GM18505 (cell line): ENCODE measurements around the gene ZIC2.

Experiments used
- ATAC-seq: cut with Tn5 transposase; IDR thresholded peaks from one replicate; pipeline ENCODE4 v1.9.1; 2021; ENCODE audit not compliant: unreplicated experiment
- POLR2A ChIP-seq: IDR thresholded peaks from 4 replicates; pipeline ENCODE4 v1.6.1; 2011; ENCODE audit warnings: borderline replicate concordance; ENCODE audit not compliant: insufficient read depth, insufficient read length; ENCODE audit errors: extremely low read depth

The ZIC2 gene

DNA sequence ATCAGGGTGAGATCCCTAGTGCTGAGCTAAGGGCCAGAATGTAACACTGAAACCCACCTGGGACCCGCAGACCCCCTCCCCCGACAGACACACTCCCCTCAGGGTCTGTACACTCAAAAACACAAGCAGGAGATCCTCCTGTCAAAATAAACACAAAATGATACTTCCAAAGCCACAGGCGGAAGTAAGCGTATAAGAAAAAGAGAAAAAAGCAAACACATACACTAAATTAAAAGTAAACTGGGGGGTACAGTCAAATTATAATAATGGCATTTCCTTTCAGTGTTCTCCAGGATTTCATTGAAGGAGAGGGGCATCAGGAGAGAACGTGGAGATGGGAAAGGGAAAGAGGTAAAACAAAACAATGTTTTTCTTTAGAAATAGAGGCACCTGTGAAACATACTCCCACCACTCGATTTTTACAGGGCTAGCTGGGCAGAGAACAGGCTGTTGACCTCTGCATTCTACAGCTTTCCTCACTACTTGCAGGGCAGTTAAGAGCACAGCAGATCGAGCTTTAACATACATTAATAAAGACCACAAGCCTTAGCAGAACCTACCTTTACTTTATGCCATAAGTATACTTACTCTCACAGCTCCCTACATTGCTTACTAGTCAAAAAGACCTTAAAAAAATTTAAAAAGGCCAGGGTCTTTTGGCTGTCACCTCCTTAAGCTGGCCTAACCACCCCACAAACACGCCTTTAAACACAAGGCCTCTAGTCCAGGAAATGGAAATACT lies 15.3 kb upstream of the ZIC2 start:
- ATAC-seq = no peak

DNA sequence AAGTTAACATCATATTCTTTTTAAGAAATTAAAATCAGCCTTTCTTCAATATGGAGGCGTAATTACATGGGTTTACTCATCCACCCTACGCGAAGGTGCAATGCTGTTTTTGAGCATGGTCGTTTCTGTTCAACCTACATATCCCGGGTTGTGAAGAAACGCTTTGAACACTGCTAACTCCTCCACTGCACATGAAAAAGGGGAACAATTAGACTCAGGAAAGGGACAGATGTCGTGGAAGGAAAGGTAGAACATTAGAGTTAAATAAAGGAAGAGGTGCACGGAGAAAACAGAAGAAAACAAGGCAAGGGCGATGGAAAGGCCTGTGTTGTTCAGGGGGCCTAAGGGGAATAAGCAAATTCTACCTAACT lies 14.1 kb upstream of the ZIC2 start:
- no peak for TF ChIP-seq POLR2A
- no peak for ATAC-seq

More for the DNA sequence above, 15.3 kb upstream of the ZIC2 start:
- TF ChIP-seq POLR2A = no peak

GRCh38 chr13:99967869-99968520 lies 13.6 kb upstream of the ZIC2 start:
- no peak for TF ChIP-seq POLR2A
- ATAC-seq = no peak

- ATAC-seq = no peak
- TF ChIP-seq POLR2A = no peak
Measured at GRCh38 chr13:99968521-99969452, 12.8 kb upstream of the ZIC2 start.

- ATAC-seq = no peak
- TF ChIP-seq POLR2A = no peak
Measured at GRCh38 chr13:99969453-99969918, 12.1 kb upstream of the ZIC2 start.

GRCh38 chr13:99969919-99970650 lies 11.5 kb upstream of the ZIC2 start:
- TF ChIP-seq POLR2A = no peak
- ATAC-seq = peak; percentile 28

DNA sequence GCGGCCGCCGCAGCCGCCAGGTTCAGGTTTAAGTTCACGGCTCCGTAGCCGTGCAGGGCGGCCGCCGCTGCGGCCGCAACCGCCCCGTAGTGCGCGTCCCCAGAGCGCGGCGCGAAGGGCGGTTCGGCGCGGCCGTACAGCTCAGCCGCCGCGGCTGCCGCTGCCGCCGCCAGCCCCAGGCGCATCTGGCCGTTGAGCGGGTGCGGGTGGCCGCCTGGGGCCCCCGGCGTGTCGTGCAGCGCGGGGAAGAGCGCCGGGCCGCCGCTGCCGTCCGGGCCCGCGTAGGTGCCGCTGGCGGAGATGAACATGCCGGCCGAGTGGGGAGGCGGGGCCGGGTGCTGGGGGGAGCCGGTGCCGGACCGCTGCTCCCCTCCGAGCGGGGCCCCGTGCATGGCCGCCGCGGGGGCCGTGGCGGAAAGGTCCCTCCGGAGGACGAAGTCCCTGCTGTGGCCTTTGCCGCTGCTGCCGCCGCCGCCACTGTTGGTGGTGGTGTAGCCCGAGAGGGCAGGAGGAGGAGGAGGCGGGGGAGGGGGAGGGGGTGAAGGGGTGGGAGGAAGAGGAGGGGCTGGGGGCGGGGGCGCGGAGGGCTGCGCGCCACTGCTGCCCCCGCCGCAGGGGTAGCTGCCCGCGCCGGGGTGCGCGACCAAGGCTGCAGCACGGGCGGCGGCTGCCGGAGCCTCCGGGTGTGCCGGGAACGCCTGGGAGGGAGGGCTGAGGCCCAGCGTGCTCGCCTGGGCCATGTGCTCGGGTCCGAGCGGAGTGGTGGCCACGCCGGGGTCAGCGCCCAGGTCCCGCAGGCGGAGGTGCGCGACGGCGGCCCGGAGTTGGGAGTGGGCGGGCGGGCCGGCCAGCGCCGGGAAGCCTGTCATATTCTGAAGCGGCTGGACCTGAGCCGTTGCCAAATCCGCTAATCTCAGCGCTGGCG lies 10.7 kb upstream of the ZIC2 start:
- peak; percentile 47 for ATAC-seq
- no peak for TF ChIP-seq POLR2A

DNA sequence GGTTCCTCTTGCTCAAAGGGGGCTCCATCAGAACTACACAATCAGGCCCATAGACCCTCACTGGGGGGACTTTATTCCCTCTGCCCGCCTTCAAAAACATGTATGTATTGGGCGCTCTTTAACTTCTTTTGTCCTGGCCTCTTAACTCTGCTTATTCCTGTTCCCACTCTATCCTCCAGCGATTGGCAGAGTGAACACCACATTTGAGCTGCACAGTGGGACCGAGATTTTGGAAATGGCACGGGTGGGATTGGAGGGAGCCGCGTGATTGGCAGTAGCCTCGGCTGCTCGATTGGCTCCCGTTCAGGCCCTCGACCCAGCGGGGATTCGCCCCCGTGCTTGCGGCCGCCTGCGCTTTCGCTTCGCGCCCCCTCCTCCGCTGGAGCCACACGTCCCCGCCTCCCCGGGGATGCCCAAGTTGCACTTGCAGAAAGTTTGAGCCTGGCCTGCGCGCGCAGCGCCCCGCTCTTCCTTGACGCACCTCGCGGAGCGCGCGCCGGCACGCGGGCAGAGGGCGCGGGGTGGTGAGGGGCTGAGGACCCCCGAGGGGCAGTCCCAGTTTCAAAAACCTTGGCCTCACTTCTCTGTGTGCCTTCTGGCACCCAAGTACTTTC lies 9.9 kb upstream of the ZIC2 start, which contains the start of gene ZIC5:
Gene ZIC5 (minus strand): TSS at position 192 of the 614 bp plus-strand sequence. CDS start 164 bp downstream, at position 28.
- no peak for ATAC-seq
- TF ChIP-seq POLR2A = no peak

GRCh38 chr13:99972190-99972731 lies 9.3 kb upstream of the ZIC2 start:
- ATAC-seq = no peak

DNA sequence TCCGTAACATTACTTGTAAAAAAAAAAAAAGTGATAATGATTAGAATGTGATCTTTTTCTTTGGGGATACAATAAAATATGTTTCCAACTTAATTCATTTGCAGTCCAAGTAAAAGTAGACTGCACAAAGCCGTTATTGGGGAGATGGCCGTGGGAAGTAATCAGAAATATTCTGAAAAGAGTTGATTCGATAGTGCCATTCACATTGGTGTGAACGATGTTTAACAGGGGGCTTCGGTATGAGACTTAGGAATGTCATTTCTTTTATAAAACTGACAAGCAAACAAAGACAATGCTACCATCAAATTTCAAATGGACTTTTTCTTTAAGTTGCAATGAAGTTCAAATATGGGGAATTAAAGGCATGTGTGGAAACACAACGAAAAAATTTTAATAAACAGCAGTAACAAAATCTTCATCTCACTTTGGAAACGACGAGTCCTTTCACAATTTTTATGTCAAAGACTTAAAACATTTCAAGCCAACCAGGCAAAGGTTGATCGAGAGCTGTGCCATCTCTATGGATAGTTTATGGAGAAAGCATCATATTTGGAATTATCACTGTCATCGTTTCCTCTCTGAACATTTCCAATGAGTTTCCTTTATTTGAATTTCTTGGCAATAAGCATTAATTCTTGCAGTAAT lies 8.3 kb upstream of the ZIC2 start:
- TF ChIP-seq POLR2A = no peak
- no peak for ATAC-seq

More at GRCh38 chr13:99972190-99972731, 9.3 kb upstream of the ZIC2 start:
- no peak for TF ChIP-seq POLR2A

DNA sequence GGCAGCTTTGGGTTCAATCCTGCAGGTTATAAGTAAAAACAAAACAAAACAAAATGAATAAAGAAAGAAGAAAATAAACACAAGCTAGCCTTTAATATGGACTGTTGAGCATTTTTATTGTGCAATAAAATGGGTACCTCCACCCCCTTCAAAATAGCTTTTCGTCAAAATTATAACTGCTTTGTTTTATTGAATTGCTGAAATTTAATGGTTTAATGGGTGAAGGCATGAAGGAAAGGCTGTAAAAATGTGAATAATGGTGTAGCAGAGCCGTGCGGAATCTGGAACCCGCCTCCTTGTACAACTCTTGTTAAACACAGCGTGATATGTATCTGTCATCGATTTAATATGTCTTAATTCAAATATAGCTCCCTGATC lies 7.8 kb upstream of the ZIC2 start:
- no peak for ATAC-seq
- TF ChIP-seq POLR2A = no peak
